Hippocampal formation (tissue), 2 donors: ENCODE data around the gene CLCF1.

Experiments
- DNase-seq, 2 donors: peaks; one replicate each; lab custom pipeline; 2025; lab: John Stamatoyannopoulos, UW

The CLCF1 gene

GRCh38 chr11:67372993-67373647 is at the start of gene CLCF1:
Gene CLCF1 (minus strand): TSS chr11:67373598. CDS start chr11:67373539, 59 bp downstream.
- no peak for DNase-seq

- no peak for DNase-seq
Observed at GRCh38 chr11:67422891-67423290, 49.5 kb upstream of the CLCF1 start.

GRCh38 chr11:67421430-67422031 is 48.1 kb upstream of the CLCF1 start:
- no peak for DNase-seq

GRCh38 chr11:67420646-67421429 is 47.4 kb upstream of the CLCF1 start:
- peak; percentile 75 to 87 for DNase-seq

GRCh38 chr11:67420147-67420645 is 46.8 kb upstream of the CLCF1 start:
- DNase-seq: no peak

GRCh38 chr11:67419325-67420049 is 46.1 kb upstream of the CLCF1 start:
- DNase-seq: no peak

- DNase-seq: no peak
Observed at GRCh38 chr11:67418476-67419281, 45.3 kb upstream of the CLCF1 start.

- no peak for DNase-seq
Observed at GRCh38 chr11:67417425-67417824, 44.0 kb upstream of the CLCF1 start.

- no peak for DNase-seq
Observed at GRCh38 chr11:67416416-67417335, 43.3 kb upstream of the CLCF1 start.

GRCh38 chr11:67415501-67416304 is 42.3 kb upstream of the CLCF1 start, which contains the start of gene CARNS1:
Gene CARNS1 (plus strand): TSS chr11:67415678. CDS start chr11:67416200, 522 bp downstream.
- peak in 1 of 2 donors; percentile 91 for DNase-seq

- peak in 1 of 2 donors; percentile 27 for DNase-seq
Observed at GRCh38 chr11:67413266-67413849, 40.0 kb upstream of the CLCF1 start.

- DNase-seq: no peak
Observed at GRCh38 chr11:67412495-67413179, 39.2 kb upstream of the CLCF1 start.

- no peak for DNase-seq
Observed at GRCh38 chr11:67411785-67412152, 38.4 kb upstream of the CLCF1 start.

GRCh38 chr11:67410984-67411784 is 37.8 kb upstream of the CLCF1 start:
- DNase-seq: no peak

- DNase-seq: peak; percentile 86 to 90
Observed at GRCh38 chr11:67410369-67410831, 37.0 kb upstream of the CLCF1 start.

- DNase-seq: no peak
Observed at GRCh38 chr11:67409781-67410368, 36.5 kb upstream of the CLCF1 start.

GRCh38 chr11:67409261-67409666 is 35.9 kb upstream of the CLCF1 start:
- DNase-seq: no peak
